Testis (tissue), 2 donors: Measurements from ENCODE around the gene KRT34.

Experiments
- CTCF ChIP-seq, 3 experiments: fragments of 450-650 bp in 2 of 3; fragments of 200-600 bp in 1 of 3; sonication (generic) in 1 of 3; IDR thresholded peaks; one replicate each; pipeline ENCODE4 v1.5.1; 2016 to 2019; ENCODE audit warnings: antibody characterized with exemption in 3 of 3, mild to moderate bottlenecking in 2 of 3, moderate library complexity in 1 of 3
- POLR2A ChIP-seq: fragments of 450-650 bp; IDR thresholded peaks from one replicate; pipeline ENCODE4 v1.6.1; 2017; ENCODE audit warnings: antibody characterized with exemption, mild to moderate bottlenecking, moderate library complexity

GRCh38 chr17:41417576-41418015 lies 35.5 kb upstream of the KRT34 start:
- TF ChIP-seq CTCF (IDR thresholded peaks at IDR 0.05) (peak in 1 of 3 experiments; percentile 23), POLR2A (no peak)
